Gastroesophageal sphincter (tissue), 3 donors: ENCODE measurements around the gene DCAF11.

Source experiments
- CTCF ChIP-seq, 4 experiments: fragments of 200-600 bp in 2 of 4; fragments of 450-650 bp in 2 of 4; sonication (generic) in 1 of 4; IDR thresholded peaks; one replicate each; pipeline ENCODE4 v1.5.1; 2017 to 2019; ENCODE audit warnings: antibody characterized with exemption in 4 of 4, mild to moderate bottlenecking in 2 of 4, moderate library complexity in 2 of 4
- EP300 ChIP-seq: sonication (generic); formaldehyde crosslinking; IDR thresholded peaks from one replicate; pipeline ENCODE4 v1.6.1; 2017; ENCODE audit warnings: antibody characterized with exemption, mild to moderate bottlenecking
- POLR2AphosphoS5 ChIP-seq: sonication (generic); formaldehyde crosslinking; IDR thresholded peaks from one replicate; pipeline ENCODE4 v1.6.1; 2017; ENCODE audit warnings: antibody characterized with exemption

- no peak for TF ChIP-seq CTCF (IDR thresholded peaks at IDR 0.05)
- no peak for TF ChIP-seq POLR2AphosphoS5
- no peak for TF ChIP-seq EP300
Measured at GRCh38 chr14:24106672-24107271, 7.8 kb upstream of the DCAF11 start.
